ENCODE data around the gene CADM2. TPM values are rescaled to one million over a fixed set of nuclear protein-coding genes. Genes with fewer than 3 reads are reported as not detected.

Gene CADM2
- total RNA-seq, 1 experiment from 2014 or later, result 10.9 TPM

DNA sequence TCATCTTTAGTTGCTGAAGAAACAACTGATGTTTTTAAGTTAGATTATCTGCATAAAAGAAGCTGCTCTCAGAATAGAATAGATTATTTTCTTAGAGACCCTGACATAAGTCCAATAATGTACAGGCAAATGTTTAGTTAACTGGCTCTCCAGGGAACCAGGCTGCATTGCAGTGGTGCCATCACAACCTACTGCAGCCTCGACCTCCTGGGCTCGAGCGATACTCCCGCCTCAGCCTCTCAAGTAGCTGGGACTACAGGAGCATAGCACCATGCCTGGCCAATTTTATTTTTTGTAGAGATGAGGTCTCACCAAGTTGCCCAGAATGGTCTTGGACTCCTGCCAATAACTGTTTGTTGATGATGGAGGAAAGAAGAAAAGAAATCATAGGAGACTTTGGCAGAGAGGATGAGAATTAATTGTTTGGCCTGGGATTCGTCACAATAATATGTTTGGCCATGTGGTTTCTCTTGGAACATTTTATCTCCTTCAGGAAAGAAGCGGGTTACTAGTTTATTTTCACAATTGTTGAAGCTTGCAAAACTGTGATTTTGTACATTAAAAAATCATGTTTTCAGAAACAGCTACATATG, 429.2 kb downstream of the CADM2 start:
- Histone ChIP-seq H3K27ac (ENCODE audit: insufficient read length, low read depth, low read length) (no peak overlapping the region), H3K23me2 (ENCODE audit: insufficient read length, low read depth, low read length, poor library complexity, severe bottlenecking) (no peaks in the 10 kb centered on the region), H2BK20ac (ENCODE audit: low read depth, low read length, poor library complexity, severe bottlenecking) (no peak overlapping the region), H3K79me1 (ENCODE audit: insufficient read depth, low read depth, low read length, poor library complexity, severe bottlenecking) (no peaks in the 10 kb centered on the region), H2BK5ac (ENCODE audit: insufficient read length, low read length) (no peak overlapping the region), H2BK120ac (ENCODE audit: low read depth, low read length, poor library complexity, severe bottlenecking) (no peak overlapping the region), H4K20me1 (ENCODE audit: control insufficient read depth, insufficient read depth, insufficient read length) (no peaks in the 10 kb centered on the region), H3K56ac (ENCODE audit: insufficient read length, low read depth, low read length) (no peak overlapping the region), H3K4me1 (ENCODE audit: insufficient read depth, low read length) (no peaks in the 10 kb centered on the region; the same call in 1 of the 2 replicates), H3K79me2 (ENCODE audit: insufficient read depth, low read length) (no peaks in the 10 kb centered on the region), H2AFZ (ENCODE audit: low read length) (no peak overlapping the region), H3K14ac (ENCODE audit: insufficient read depth, low read length) (no peak overlapping the region), H3K23ac (ENCODE audit: insufficient read length, low read depth, low read length) (no peak overlapping the region), H4K8ac (replicated peaks; ENCODE audit: insufficient read length, low read depth, low read length) (no peak overlapping the region), H3K9ac (ENCODE audit: extremely low read depth, insufficient read length, low read length) (no peak overlapping the region), H2AK5ac (ENCODE audit: insufficient read length, low read length) (no peak overlapping the region), H3K4me2 (ENCODE audit: insufficient read depth, insufficient read length, low read length) (no peak overlapping the region), H3T11ph (ENCODE audit: low read length) (no peak overlapping the region), H3K4ac (ENCODE audit: low read depth, low read length) (no peak overlapping the region), H3K27me3 (ENCODE audit: insufficient read depth, low read length) (no peaks in the 10 kb centered on the region), H3K18ac (ENCODE audit: insufficient read length, low read depth, low read length) (no peak overlapping the region), H2BK12ac (ENCODE audit: insufficient read length, low read depth, low read length) (no peak overlapping the region), H4K91ac (ENCODE audit: insufficient read length, low read depth, low read length) (no peak overlapping the region), H4K5ac (ENCODE audit: insufficient read length, low read depth, low read length) (no peak overlapping the region), H3K9me3 (ENCODE audit: control insufficient read depth, low read depth, low read length) (no peaks in the 10 kb centered on the region), H2BK15ac (ENCODE audit: low read depth, low read length) (no peak overlapping the region)
- WGBS (ENCODE audit: extremely low coverage, insufficient read length, low lambda C conversion rate), result no CpG with 5 or more reads among the region's 6 CpGs
- Mint-ChIP-seq H3K9me3 (no peaks in the 10 kb centered on the region), H3K27me3 (ENCODE audit: low read depth) (no peaks in the 10 kb centered on the region), H3K36me3 (ENCODE audit: insufficient read depth in 1 of 3, low read depth in 3 of 3) (no peaks in the 10 kb centered on the region), H3K27ac (no peak overlapping the region), H3K4me1 (peaks cover 1 to 7% of the 10 kb centered on the region in 2 experiments; a peak in 2 of 4 replicates), H3K4me3 (no peak overlapping the region)
- no peak for DNase-seq
- TF ChIP-seq, protein P1, sequence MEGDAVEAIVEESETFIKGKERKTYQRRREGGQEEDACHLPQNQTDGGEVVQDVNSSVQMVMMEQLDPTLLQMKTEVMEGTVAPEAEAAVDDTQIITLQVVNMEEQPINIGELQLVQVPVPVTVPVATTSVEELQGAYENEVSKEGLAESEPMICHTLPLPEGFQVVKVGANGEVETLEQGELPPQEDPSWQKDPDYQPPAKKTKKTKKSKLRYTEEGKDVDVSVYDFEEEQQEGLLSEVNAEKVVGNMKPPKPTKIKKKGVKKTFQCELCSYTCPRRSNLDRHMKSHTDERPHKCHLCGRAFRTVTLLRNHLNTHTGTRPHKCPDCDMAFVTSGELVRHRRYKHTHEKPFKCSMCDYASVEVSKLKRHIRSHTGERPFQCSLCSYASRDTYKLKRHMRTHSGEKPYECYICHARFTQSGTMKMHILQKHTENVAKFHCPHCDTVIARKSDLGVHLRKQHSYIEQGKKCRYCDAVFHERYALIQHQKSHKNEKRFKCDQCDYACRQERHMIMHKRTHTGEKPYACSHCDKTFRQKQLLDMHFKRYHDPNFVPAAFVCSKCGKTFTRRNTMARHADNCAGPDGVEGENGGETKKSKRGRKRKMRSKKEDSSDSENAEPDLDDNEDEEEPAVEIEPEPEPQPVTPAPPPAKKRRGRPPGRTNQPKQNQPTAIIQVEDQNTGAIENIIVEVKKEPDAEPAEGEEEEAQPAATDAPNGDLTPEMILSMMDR (conservative IDR thresholded peaks at IDR 0.05), result no peak

All from H9 (cell line).